GM18870 (cell line): ENCODE results near the gene EVL.

Experiments used
- ATAC-seq: cut with Tn5 transposase; IDR thresholded peaks from one replicate; pipeline ENCODE4 v1.9.1; 2021; ENCODE audit warnings: moderate library complexity; ENCODE audit not compliant: unreplicated experiment

EVL gene

GRCh38 chr14:100192250-100192671 lies 127.0 kb downstream of the EVL start:
- ATAC-seq: no peak

GRCh38 chr14:100192672-100193416 lies 127.6 kb downstream of the EVL start:
- ATAC-seq: peak; percentile 98
